ENCODE data around the gene KDM3A.

Gene KDM3A

GRCh38 chr2:86440631-86441391, at the start of gene KDM3A:
KDM3A (plus strand) TSS chr2:86441371; CDS start chr2:86442048, 677 bp downstream.
- DNase-seq (ENCODE audit: low read depth): peak; percentile 99
- H3K4me3 ChIP-seq (ENCODE audit: low read depth, low read length): peak within 1 kb of the TSS; percentile 77

DNA sequence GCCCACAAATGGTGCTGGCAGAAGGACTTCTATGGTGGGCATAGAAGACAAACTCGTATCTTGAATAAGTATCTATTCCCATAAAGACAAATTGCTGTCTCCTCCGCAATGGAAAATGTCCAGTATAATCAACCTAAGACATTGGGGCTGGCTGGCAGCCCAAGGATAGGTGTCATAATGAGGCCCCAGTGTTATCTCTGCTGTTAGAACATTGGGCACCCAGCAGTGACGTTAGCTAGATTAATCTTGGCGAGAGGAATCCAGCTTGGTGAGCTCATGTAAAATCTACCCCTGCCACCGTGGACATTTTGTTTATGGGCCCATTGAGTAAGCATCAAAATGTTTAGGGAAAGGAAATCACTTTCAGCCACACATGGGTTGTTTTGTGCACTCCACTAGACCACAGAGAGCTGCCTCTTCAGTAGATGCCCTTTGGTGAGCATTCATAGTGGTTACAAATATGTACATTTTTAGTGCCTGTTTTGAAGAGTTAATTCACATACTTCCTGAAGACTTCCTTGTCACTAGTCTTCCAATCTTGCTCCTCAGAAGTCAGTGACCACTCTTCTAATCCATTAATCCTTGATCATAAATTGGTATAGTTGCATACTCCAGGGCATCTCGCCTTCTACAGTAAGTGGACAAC, 48.2 kb upstream of the KDM3A start:
- DNase-seq (ENCODE audit: low read depth): no peak
- no peak overlapping the region for H3K4me3 ChIP-seq (ENCODE audit: low read depth, low read length)

DNA sequence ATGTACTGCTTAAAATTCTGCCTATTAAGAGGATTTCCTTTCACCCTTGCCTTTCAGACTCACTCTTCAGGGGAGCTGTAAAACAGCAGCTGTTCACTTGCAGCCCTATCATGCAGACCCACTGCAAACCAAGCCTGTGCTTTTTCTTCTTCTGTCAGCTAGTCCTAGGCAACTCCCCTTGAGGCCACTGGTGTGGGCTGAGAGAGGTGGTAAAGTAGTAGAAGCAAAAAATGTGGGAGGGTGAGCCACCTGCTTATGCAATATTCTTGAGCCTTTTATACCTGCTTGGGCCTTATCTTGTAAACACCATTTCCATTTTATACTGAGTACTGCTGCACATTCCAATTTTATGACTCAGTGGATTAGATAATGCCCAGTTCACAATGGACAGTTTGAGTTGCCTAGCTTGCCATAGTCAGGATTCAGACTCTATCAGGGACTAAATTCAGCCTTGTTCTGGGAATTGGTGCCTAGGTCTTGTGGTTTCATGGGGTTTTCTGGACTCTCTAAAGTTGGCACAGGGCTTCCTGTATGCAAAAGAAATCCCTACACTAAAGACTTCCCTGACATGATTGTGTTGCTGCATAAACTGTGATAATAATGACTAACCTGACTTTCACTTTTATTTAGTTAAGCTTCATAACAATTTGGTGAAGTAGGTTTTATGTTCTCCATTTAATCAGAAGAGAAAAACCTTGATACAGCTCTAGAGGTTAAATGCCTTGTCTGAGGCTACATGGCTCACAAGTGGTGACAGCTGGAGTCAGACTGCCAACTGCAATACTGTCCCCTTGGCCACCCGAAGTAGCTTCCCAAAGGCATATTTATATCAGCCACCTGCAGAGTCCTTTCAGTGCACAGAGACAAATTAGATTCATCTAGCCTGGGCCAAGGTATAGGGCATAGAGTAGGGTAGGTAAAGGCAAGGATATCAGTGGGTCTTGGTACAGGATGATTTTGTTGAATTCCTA, 47.4 kb upstream of the KDM3A start:
- H3K4me3 ChIP-seq (ENCODE audit: low read depth, low read length): no peak overlapping the region
- DNase-seq (ENCODE audit: low read depth): no peak

DNA sequence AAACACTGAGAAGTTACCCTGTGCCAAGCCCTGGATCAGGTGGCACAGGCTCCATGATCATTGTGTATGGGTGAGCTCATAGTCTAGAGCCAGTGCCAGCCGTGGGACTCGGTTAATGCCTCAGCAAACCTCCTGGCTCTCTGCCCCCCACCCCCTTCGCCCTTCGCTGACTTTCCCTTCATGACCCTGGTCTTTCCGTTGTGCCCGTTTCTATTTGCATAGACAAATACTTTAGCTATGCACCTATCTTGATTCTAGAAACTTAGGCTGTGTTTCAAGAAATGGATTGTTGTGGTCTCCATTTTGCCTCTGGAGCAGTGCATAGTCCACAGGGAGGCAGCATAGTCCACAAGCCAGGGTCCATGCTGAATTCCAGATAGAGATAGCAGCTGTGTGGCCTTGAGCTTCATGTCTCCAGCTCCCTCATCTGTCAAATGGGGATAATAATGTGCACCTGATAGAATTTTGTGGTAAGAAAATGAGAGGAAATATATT, 44.8 kb upstream of the KDM3A start:
- no peak overlapping the region for H3K4me3 ChIP-seq (ENCODE audit: low read depth, low read length)
- DNase-seq (ENCODE audit: low read depth): no peak

GRCh38 chr2:86397986-86398385, 43.2 kb upstream of the KDM3A start:
- H3K4me3 ChIP-seq (ENCODE audit: low read depth, low read length): no peak overlapping the region
- no peak for DNase-seq (ENCODE audit: low read depth)

GRCh38 chr2:86398500-86399474, 42.4 kb upstream of the KDM3A start:
- no peak for DNase-seq (ENCODE audit: low read depth)
- no peak overlapping the region for H3K4me3 ChIP-seq (ENCODE audit: low read depth, low read length)

- no peak for DNase-seq (ENCODE audit: low read depth)
- H3K4me3 ChIP-seq (ENCODE audit: low read depth, low read length): no peak overlapping the region
Measured at GRCh38 chr2:86400321-86400720, 40.9 kb upstream of the KDM3A start.

GRCh38 chr2:86410581-86410980, 30.6 kb upstream of the KDM3A start:
- H3K4me3 ChIP-seq (ENCODE audit: low read depth, low read length): no peak overlapping the region
- no peak for DNase-seq (ENCODE audit: low read depth)

DNA sequence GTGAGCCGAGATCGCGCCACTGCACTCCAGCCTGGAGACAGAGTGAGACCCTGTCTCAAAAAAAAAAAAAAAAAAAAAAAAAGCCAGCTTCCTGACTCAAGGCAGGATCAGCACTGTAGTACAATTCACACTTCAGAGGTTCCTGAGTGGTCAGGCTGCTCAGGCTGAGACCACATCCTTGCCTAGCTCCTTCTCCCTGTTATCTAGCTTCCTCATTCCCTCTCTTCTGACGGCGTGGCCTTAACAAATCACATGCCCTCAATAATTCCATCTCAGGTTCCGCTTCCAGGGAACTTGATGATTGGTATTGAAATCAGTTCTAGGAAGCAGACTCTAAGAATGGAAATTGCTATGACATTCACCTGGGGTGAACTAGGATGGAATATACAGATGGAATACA, 29.8 kb upstream of the KDM3A start:
- no peak for DNase-seq (ENCODE audit: low read depth)
- no peak overlapping the region for H3K4me3 ChIP-seq (ENCODE audit: low read depth, low read length)

GRCh38 chr2:86412007-86412406, 29.2 kb upstream of the KDM3A start:
- no peak for DNase-seq (ENCODE audit: low read depth)
- H3K4me3 ChIP-seq (ENCODE audit: low read depth, low read length): no peak overlapping the region

DNA sequence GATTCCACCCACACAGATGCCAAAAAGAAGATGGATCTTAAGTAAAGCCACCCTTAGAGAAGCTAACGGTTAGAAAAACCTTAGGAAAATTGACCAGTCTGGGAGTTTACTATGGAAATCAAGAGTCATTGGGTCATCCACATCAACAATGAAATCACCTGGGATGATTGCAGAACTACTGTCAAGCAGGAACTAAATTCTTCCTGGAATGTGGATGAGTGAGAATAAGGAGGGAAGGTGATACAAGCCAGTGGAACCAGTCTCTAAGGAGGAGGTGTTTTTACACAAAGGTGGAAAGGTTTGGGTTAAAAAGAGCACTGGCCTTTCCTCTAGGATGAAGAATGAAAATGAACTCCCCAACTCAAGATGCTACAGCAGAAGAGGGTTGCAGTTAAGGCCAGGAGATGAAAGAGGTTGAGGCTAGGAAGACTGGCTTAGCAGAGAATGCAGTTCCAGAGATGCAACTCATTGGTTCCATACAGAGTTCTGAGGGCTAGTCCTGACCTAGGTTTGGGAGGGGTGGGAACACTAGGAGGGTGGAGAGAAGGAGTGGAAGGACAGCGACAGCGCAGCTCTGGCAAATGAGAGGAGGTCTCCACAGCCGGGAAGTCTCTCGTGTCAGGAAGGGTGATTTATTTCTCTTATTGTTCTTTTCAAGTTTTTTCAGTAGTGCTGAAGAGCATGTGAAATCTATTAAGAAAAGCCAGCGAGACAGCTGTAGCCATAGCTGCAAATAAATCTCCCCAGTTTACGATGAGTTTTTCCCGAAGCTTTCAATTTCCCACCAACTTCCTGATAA, 27.7 kb upstream of the KDM3A start:
- no peak for DNase-seq (ENCODE audit: low read depth)
- H3K4me3 ChIP-seq (ENCODE audit: low read depth, low read length): no peak overlapping the region

DNA sequence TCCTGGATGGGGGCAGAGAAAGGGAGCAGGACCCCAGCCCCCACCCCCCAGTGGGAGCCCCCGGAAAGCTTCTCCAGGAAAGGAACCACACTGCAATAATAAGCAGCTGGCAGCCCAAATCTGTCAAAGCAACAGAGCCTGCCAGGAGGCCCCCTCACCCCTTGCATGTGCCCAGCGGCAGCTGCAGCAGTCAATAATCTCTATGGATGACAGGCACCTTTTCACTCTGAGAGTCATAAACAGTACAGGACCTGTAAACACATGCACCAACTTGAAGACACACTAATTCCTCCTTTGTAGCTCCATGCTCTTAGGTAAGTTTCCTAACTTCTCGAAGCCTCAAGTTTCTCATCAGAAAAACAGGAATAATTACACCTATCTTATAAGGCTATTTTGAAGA, 26.2 kb upstream of the KDM3A start:
- H3K4me3 ChIP-seq (ENCODE audit: low read depth, low read length): no peak overlapping the region
- no peak for DNase-seq (ENCODE audit: low read depth)

DNA sequence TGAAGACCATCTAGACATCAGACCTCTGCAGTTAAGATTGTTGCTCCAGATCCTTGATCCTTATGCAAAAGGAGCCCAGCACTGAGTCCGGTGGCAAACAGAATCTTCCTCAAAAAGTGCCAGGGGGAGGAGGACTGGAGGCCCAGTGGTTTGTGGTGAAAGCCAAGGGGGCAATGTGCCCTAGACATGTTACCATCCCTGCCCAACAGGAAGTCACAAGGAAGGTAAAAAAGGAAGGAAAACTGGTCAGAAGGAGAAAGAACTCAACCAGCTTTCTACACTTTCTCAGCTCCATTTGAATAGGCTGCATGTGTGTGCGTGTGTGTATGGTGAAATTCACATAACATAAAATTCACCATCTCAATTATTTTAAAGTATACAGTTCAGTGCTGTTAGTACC, 25.0 kb upstream of the KDM3A start:
- H3K4me3 ChIP-seq (ENCODE audit: low read depth, low read length): no peak overlapping the region
- no peak for DNase-seq (ENCODE audit: low read depth)

- DNase-seq (ENCODE audit: low read depth): peak; percentile 41
- H3K4me3 ChIP-seq (ENCODE audit: low read depth, low read length): no peak overlapping the region
Measured at GRCh38 chr2:86417961-86418360, 23.2 kb upstream of the KDM3A start.

DNA sequence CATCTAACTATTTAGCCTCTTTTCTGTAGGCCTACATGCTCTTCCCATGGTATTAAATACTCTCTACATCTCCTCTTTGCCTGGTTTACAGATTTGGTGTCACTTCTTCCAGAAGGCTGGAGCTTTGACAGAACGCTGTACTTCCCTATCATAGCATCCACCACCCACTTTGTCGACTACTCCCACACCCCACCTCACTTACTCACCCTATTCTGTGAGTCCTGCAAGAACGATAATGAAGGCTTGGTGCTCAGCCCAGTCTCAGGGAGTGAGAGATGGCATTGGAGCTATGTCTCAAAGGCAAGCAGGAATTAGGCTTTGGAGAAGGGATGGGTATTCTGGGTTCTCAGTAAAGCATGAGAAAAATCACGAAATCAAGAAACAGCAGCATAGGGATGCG, 20.3 kb upstream of the KDM3A start:
- H3K4me3 ChIP-seq (ENCODE audit: low read depth, low read length): no peak overlapping the region
- no peak for DNase-seq (ENCODE audit: low read depth)

DNA sequence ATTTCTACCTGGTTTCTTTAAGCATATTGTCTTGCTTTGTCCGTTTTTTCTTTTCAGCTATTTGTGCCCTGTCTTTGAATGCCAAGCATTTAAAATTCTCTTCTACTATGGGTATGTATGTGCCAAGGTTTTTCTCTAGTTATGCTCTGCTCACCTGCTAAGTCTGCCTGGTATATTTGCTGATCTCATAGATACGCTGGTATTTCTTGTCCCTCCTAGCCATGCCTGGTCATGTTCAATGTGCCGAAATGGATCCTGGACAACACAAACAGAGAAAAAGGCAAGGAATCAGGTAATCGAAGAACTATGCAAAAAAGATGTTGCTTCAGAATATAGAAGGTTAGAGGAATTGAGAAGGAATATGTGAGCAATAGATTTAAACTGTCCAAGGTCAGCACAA, 14.9 kb upstream of the KDM3A start:
- H3K4me3 ChIP-seq (ENCODE audit: low read depth, low read length): no peak overlapping the region
- DNase-seq (ENCODE audit: low read depth): no peak

DNA sequence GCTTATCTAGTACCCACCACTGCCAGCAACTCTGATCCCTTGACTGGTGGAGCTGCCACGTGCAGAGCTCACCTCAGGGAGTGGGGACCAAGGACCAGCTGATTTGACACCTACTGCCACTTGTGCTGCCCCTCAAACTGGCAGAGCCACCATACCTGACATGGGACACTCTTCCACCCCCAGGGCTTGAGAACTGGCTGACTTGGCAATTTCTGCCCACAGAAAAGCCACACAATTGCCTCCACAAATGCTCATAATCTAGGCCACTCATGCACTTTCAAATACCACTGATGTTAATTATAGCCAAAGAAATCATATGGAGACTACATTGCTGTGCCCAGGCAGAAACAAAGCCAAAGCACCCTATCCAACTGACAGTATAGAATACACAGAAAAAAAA, 11.8 kb upstream of the KDM3A start:
- H3K4me3 ChIP-seq (ENCODE audit: low read depth, low read length): no peak overlapping the region
- no peak for DNase-seq (ENCODE audit: low read depth)

GRCh38 chr2:86430368-86430767, 10.8 kb upstream of the KDM3A start:
- H3K4me3 ChIP-seq (ENCODE audit: low read depth, low read length): no peak overlapping the region
- no peak for DNase-seq (ENCODE audit: low read depth)
